ENCODE data around the gene SCFD1.

Gene SCFD1

GRCh38 chr14:30763891-30764290 lies 141.8 kb downstream of the SCFD1 start:
- no peak for TF ChIP-seq Cebpa-rat (IDR thresholded peaks at IDR 0.05)
- no peak overlapping the region for H3K27ac ChIP-seq
- no peak overlapping the region for H3K9ac ChIP-seq

GRCh38 chr14:30767624-30768023 lies 145.5 kb downstream of the SCFD1 start:
- H3K9ac ChIP-seq = no peak overlapping the region
- no peak overlapping the region for H3K4me3 ChIP-seq

More at GRCh38 chr14:30763891-30764290, 141.8 kb downstream of the SCFD1 start:
- no peaks in the 10 kb centered on the region for H4K20me1 ChIP-seq
- H3K4me1 ChIP-seq = no peaks in the 10 kb centered on the region
- H3K4me2 ChIP-seq = no peak overlapping the region
- no peak overlapping the region for H3K4me3 ChIP-seq
- H3K9me3 ChIP-seq (replicated peaks in 1 of 11) = peaks cover 24 to 38% (median 27%) of the 10 kb centered on the region in 11 experiments
- H3K27me3 ChIP-seq = no peaks in the 10 kb centered on the region
- no peaks in the 10 kb centered on the region for H3K36me3 ChIP-seq

DNA sequence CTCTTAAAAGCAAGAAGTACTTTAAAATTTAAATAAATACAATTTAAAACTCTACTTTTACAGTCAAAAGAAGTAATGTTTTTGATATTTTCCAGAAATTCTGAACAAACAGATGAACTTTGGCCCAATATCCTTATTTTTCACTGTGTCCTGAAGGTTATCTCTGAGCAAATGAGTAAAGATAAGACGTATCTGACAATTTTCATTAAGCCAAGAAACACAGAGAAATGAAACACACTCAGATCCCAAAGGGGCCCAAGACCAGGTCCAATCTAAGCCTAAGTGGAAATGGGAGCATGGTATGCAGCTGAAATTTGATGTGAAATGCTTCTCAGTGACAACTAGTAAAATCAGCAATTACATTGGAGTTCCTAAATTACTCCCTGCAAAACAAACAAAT lies 146.7 kb downstream of the SCFD1 start:
- Histone ChIP-seq H3K27ac (no peak overlapping the region), H3K36me3 (no peaks in the 10 kb centered on the region), H3K4me2 (no peak overlapping the region), H3K4me1 (no peaks in the 10 kb centered on the region), H3K27me3 (no peaks in the 10 kb centered on the region), H3K9me3 (replicated peaks in 1 of 11) (peaks cover 3 to 8% (median 5%) of the 10 kb centered on the region in 11 experiments; a peak in 19 of 22 replicates), H3K9ac (no peak overlapping the region), H3K4me3 (no peak overlapping the region), H4K20me1 (no peaks in the 10 kb centered on the region)
- TF ChIP-seq Cebpa-rat (IDR thresholded peaks at IDR 0.05) = no peak

More at GRCh38 chr14:30767624-30768023, 145.5 kb downstream of the SCFD1 start:
- Histone ChIP-seq H4K20me1 (no peaks in the 10 kb centered on the region), H3K9me3 (replicated peaks in 1 of 11) (peaks cover 15 to 20% (median 16%) of the 10 kb centered on the region in 11 experiments), H3K4me1 (no peaks in the 10 kb centered on the region), H3K27ac (no peak overlapping the region), H3K27me3 (no peaks in the 10 kb centered on the region), H3K36me3 (no peaks in the 10 kb centered on the region), H3K4me2 (no peak overlapping the region)
- TF ChIP-seq Cebpa-rat (IDR thresholded peaks at IDR 0.05) = no peak

GRCh38 chr14:30770376-30770775 lies 148.3 kb downstream of the SCFD1 start:
- H3K9ac ChIP-seq = no peak overlapping the region
- H3K36me3 ChIP-seq = no peaks in the 10 kb centered on the region
- no peak overlapping the region for H3K27ac ChIP-seq
- no peak overlapping the region for H3K4me2 ChIP-seq
- no peak overlapping the region for H3K4me3 ChIP-seq
- H3K27me3 ChIP-seq = no peaks in the 10 kb centered on the region
- H3K9me3 ChIP-seq (replicated peaks in 1 of 11) = no peaks in the 10 kb centered on the region
- TF ChIP-seq Cebpa-rat (IDR thresholded peaks at IDR 0.05) = no peak
- H4K20me1 ChIP-seq = no peaks in the 10 kb centered on the region
- H3K4me1 ChIP-seq = no peaks in the 10 kb centered on the region

DNA sequence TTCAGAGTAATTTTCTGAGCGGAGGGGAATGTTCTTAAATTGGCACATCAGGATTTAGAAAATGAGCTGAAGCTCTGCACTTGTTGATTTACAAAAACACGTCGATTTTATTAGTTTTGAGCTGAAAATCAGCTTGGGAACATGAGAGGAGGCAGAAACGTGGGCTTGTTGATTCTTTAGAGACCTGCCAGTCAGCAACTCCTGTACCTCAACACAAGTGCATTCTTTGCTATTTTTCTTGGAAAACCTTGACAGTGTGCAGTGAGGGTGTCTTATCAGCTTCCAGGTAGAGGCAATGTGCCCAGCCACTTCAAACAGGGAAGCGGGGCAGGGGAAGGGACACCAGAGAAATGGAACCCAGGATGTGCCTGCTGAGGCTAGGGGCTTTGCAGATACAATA lies 149.5 kb downstream of the SCFD1 start:
- Histone ChIP-seq H3K9me3 (replicated peaks in 1 of 11) (no peaks in the 10 kb centered on the region), H3K4me3 (no peak overlapping the region), H3K27me3 (no peaks in the 10 kb centered on the region), H3K9ac (no peak overlapping the region), H3K4me2 (no peak overlapping the region), H3K4me1 (no peaks in the 10 kb centered on the region), H3K27ac (no peak overlapping the region), H3K36me3 (no peaks in the 10 kb centered on the region), H4K20me1 (no peaks in the 10 kb centered on the region)
- no peak for TF ChIP-seq Cebpa-rat (IDR thresholded peaks at IDR 0.05)

DNA sequence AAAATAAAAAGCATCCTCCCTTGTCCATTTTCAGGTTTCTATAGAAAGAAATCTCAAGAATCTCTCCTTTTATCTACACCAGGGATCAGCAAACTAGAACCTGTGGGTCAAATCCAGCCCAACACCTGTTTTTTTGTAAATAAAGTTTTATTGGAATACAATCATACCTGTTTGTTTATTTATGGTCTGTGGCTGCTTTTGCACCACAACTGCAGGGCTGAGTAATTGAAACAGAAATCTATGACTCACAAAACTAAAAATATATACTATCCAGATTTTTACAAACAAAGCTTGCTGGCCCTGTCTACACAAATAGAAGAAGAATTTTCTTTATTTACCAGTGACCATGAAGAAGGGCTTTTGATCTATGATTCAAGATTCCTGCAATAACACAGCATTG lies 157.1 kb downstream of the SCFD1 start:
- H3K4me3 ChIP-seq = no peak overlapping the region
- H3K4me2 ChIP-seq = no peak overlapping the region
- no peak for TF ChIP-seq Cebpa-rat (IDR thresholded peaks at IDR 0.05)

More for the DNA sequence above, 157.1 kb downstream of the SCFD1 start:
- Histone ChIP-seq H3K27me3 (no peaks in the 10 kb centered on the region), H3K9me3 (replicated peaks in 1 of 11) (no peaks in the 10 kb centered on the region), H3K9ac (no peak overlapping the region), H3K36me3 (no peaks in the 10 kb centered on the region), H3K27ac (no peak overlapping the region), H3K4me1 (no peaks in the 10 kb centered on the region), H4K20me1 (no peaks in the 10 kb centered on the region)
